ENCODE results near the gene NME2. TPM values are rescaled to one million over a fixed set of nuclear protein-coding genes. Genes with fewer than 3 reads are reported as not detected.

Gene NME2
- total and polyA plus RNA-seq, 7 donors: 334 to 1,336 (median 550) TPM

- no peak for TF ChIP-seq CTCF (IDR thresholded peaks at IDR 0.05)
- Histone ChIP-seq H3K36me3 (ENCODE audit: insufficient read depth in 1 of 2, low read depth in 1 of 2) (no peaks in the 10 kb centered on the region), H3K9me3 (no peaks in the 10 kb centered on the region), H3K4me1 (peaks cover 14% of the 10 kb centered on the region), H3K27me3 (ENCODE audit: insufficient read depth in 3 of 3, low read length in 2 of 3) (no peaks in the 10 kb centered on the region), H3K27ac (no peak overlapping the region), H3K4me3 (no peak overlapping the region)
- intact Hi-C loops (cut with DNase I): no loop called here
- ATAC-seq: no peak
- 61 to 75% (median 66%) methylated on average over 3 of the region's 3 CpGs for WGBS, 3 donors
- no peak for DNase-seq
These were observed 30.3 kb upstream of the NME2 start for GRCh38 chr17:51135956-51136355.

DNA sequence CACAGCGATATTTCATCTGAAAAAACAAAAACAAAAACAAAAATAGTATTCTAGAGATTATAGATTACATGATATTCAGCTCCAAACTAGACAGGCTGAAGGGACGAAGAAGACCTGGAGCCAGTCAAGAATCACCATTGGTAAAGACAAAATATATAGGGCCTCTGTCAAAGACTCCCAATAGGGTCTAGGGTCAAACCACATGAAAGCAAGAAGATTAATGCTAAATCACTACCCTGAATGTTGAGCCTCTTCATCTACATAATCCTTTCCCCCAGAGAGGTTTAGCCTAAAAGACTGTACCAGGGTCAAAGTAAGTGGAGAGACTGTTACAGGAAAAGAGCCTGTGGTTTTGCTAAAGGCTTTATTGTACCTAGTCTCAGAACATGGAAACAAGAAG is 23.6 kb upstream of the NME2 start:
- ATAC-seq: no peak
- H3K27ac ChIP-seq: no peak overlapping the region

GRCh38 chr17:51144266-51145022 is 21.8 kb upstream of the NME2 start:
- Histone ChIP-seq H3K9me3 (no peaks in the 10 kb centered on the region), H3K27ac (no peak overlapping the region), H3K27me3 (ENCODE audit: insufficient read depth in 3 of 3, low read length in 2 of 3) (no peaks in the 10 kb centered on the region), H3K4me3 (no peak overlapping the region), H3K4me1 (peaks cover 4% of the 10 kb centered on the region), H3K36me3 (ENCODE audit: insufficient read depth in 1 of 2, low read depth in 1 of 2) (no peaks in the 10 kb centered on the region)
- intact Hi-C loops (cut with DNase I): no loop called here
- no peak for DNase-seq
- 49 to 60% (median 56%) methylated on average over 6 of the region's 6 CpGs for WGBS, 3 donors
- ATAC-seq: no peak
- no peak for TF ChIP-seq CTCF (IDR thresholded peaks at IDR 0.05)

More for the DNA sequence above, 23.6 kb upstream of the NME2 start:
- 93 to 96% (median 93%) methylated on average over 2 of the region's 2 CpGs for WGBS, 3 donors
- intact Hi-C loops (cut with DNase I): no loop called here
- no peaks in the 10 kb centered on the region for H3K36me3 ChIP-seq (ENCODE audit: insufficient read depth in 1 of 2, low read depth in 1 of 2)
- peaks cover 1% of the 10 kb centered on the region for H3K4me1 ChIP-seq
- no peak for DNase-seq
- no peaks in the 10 kb centered on the region for H3K9me3 ChIP-seq
- no peak for TF ChIP-seq CTCF (IDR thresholded peaks at IDR 0.05)
- no peaks in the 10 kb centered on the region for H3K27me3 ChIP-seq (ENCODE audit: insufficient read depth in 3 of 3, low read length in 2 of 3)
- H3K4me3 ChIP-seq: no peak overlapping the region

GRCh38 chr17:51147650-51148049 is 18.6 kb upstream of the NME2 start:
- H3K4me1 ChIP-seq: peaks cover 4% of the 10 kb centered on the region
- intact Hi-C loops (cut with DNase I): no loop called here

More at GRCh38 chr17:51147650-51148049, 18.6 kb upstream of the NME2 start:
- WGBS, 3 donors: 67 to 75% (median 73%) methylated on average over 4 of the region's 4 CpGs
- Histone ChIP-seq H3K27ac (no peak overlapping the region), H3K4me3 (no peak overlapping the region), H3K9me3 (no peaks in the 10 kb centered on the region), H3K27me3 (ENCODE audit: insufficient read depth in 3 of 3, low read length in 2 of 3) (no peaks in the 10 kb centered on the region), H3K36me3 (ENCODE audit: insufficient read depth in 1 of 2, low read depth in 1 of 2) (no peaks in the 10 kb centered on the region)
- no peak for ATAC-seq
- TF ChIP-seq CTCF (IDR thresholded peaks at IDR 0.05): no peak
- DNase-seq: no peak
